ENCODE data around the gene IFNAR2.

DNA sequence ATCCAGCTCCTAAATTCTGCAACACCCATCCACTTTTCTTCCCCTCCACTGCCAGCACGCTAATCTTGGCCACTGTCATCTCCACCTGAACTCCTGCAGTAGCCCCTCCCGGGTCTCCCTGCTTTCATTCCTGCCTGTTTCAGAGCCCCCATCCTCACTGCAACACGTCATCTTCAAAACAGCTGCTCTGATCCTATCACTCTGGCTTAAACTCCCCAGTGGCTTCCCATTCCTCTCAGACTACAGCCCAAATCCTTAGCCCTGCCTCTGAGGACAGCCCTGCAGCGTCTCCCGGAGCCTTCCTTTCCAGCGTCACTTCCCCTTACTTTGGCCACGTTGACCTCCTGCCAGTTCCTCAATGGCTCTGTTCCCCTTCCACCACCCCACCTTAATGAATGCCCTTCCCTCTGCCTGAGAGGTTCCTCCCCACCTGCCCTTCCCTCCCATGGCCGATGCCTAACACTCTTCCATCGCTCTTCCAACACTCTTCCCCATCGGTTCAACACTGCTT lies 22.9 kb upstream of the IFNAR2 start:
- TF ChIP-seq, protein P1, sequence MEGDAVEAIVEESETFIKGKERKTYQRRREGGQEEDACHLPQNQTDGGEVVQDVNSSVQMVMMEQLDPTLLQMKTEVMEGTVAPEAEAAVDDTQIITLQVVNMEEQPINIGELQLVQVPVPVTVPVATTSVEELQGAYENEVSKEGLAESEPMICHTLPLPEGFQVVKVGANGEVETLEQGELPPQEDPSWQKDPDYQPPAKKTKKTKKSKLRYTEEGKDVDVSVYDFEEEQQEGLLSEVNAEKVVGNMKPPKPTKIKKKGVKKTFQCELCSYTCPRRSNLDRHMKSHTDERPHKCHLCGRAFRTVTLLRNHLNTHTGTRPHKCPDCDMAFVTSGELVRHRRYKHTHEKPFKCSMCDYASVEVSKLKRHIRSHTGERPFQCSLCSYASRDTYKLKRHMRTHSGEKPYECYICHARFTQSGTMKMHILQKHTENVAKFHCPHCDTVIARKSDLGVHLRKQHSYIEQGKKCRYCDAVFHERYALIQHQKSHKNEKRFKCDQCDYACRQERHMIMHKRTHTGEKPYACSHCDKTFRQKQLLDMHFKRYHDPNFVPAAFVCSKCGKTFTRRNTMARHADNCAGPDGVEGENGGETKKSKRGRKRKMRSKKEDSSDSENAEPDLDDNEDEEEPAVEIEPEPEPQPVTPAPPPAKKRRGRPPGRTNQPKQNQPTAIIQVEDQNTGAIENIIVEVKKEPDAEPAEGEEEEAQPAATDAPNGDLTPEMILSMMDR (IDR thresholded peaks at IDR 0.05) = no peak
- no peak for TF ChIP-seq POLR2A (IDR thresholded peaks at IDR 0.05)

Measured in heart left ventricle (tissue), 13 donors.